H1 (cell line): ENCODE results near the gene RNF182.

ENCODE experiments used
- ATF3 ChIP-seq: IDR thresholded peaks from 2 replicates; pipeline ENCODE4 v1.6.1; 2011; ENCODE audit warnings: low read depth, mild to moderate bottlenecking, low read length; ENCODE audit not compliant: insufficient read depth
- GABPA ChIP-seq: IDR thresholded peaks from 2 replicates; pipeline ENCODE4 v1.6.1; 2011; ENCODE audit warnings: mild to moderate bottlenecking, low read length, moderate library complexity, borderline replicate concordance; ENCODE audit not compliant: insufficient read depth
- HDAC2 ChIP-seq, 2 experiments: fragments of 300-600 bp in 1 of 2; sonication (generic) in 1 of 2; IDR thresholded peaks; 2 replicates each; pipeline ENCODE4 v1.6.1; 2011 to 2012; ENCODE audit warnings: low read depth in 2 of 2, low read length in 2 of 2, mild to moderate bottlenecking in 2 of 2, moderate library complexity in 2 of 2, borderline replicate concordance in 1 of 2, inconsistent platforms in 1 of 2
- POLR2AphosphoS5 ChIP-seq: IDR thresholded peaks from 2 replicates; pipeline ENCODE4 v1.6.1; 2011; ENCODE audit warnings: low read depth, low read length
- RAD21 ChIP-seq, 2 experiments: IDR thresholded peaks in 1 of 2; conservative IDR thresholded peaks in 1 of 2; 2 replicates each; pipeline ENCODE4 v1.6.1; 2011; ENCODE audit warnings: low read depth in 2 of 2, low read length in 2 of 2, improper control_type of control experiment in 1 of 2, inconsistent platforms in 1 of 2, mild to moderate bottlenecking in 1 of 2, moderate library complexity in 1 of 2
- SP1 ChIP-seq: IDR thresholded peaks from 2 replicates; pipeline ENCODE4 v1.6.1; 2011; ENCODE audit warnings: low read depth, low read length
- SP4 ChIP-seq: IDR thresholded peaks from 2 replicates; pipeline ENCODE4 v1.6.1; 2012; ENCODE audit warnings: low read length, inconsistent platforms
- TF ChIP-seq, protein P1 (sequence below), 3 experiments: IDR thresholded peaks; 1 replicate in 2 of 3; 2 replicates in 1 of 3; pipeline versions ENCODE4 v1.5.1 to v1.6.1; 2011; ENCODE audit warnings: low read length in 3 of 3, mild to moderate bottlenecking in 3 of 3, inconsistent platforms in 2 of 3, low read depth in 1 of 3, moderate library complexity in 1 of 3; ENCODE audit not compliant: insufficient read depth in 1 of 3; ENCODE audit errors: control extremely low read depth in 1 of 3

DNA sequence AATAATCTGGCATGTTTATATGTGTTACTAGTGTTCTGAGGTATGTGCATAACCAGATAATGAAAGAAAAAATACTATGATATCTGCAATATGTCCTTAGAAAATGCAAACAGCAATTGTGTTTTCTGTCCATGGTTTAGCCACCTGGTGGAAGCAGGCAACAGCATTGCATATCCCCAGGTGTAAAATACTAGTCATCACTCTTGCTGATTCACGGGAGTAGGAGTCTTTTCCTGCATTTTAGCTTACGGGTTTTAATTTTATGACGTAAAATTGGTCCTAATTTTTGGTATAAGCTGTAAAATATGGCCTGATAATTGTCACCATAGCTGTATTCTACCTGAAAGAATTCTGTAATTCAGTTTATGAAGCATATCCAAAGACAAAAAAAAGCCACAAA lies 2.5 kb downstream of the RNF182 start:
- TF ChIP-seq ATF3 (no peak), POLR2AphosphoS5 (no peak), SP4 (no peak), SP1 (no peak), HDAC2 (IDR thresholded peaks at IDR 0.05; ENCODE audit: borderline replicate concordance in 1 of 2, low read depth in 2 of 2, low read length in 2 of 2) (no peak), RAD21 (IDR thresholded peaks at IDR 0.05 in 1 of 2, conservative IDR thresholded peaks at IDR 0.05 in 1 of 2; ENCODE audit: low read depth in 2 of 2, low read length in 2 of 2) (no peak; a peak in 1 of 4 replicates), GABPA (no peak)
- TF ChIP-seq, protein P1, sequence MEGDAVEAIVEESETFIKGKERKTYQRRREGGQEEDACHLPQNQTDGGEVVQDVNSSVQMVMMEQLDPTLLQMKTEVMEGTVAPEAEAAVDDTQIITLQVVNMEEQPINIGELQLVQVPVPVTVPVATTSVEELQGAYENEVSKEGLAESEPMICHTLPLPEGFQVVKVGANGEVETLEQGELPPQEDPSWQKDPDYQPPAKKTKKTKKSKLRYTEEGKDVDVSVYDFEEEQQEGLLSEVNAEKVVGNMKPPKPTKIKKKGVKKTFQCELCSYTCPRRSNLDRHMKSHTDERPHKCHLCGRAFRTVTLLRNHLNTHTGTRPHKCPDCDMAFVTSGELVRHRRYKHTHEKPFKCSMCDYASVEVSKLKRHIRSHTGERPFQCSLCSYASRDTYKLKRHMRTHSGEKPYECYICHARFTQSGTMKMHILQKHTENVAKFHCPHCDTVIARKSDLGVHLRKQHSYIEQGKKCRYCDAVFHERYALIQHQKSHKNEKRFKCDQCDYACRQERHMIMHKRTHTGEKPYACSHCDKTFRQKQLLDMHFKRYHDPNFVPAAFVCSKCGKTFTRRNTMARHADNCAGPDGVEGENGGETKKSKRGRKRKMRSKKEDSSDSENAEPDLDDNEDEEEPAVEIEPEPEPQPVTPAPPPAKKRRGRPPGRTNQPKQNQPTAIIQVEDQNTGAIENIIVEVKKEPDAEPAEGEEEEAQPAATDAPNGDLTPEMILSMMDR (IDR thresholded peaks at IDR 0.05; ENCODE audit: control extremely low read depth in 1 of 3, insufficient read depth in 1 of 3, low read depth in 1 of 3, low read length in 3 of 3), result peak in 1 of 3 experiments; percentile 26; a peak in 1 of 4 replicates
